Stimulated activated naive B cell treated with anti-CD40 and anti-IgM and Interleukin-4, amounts not matched to agents 10 μg/mL and 1 μg/mL and 100 μg/mL, for 72 hours (primary cell): ENCODE results near the gene FAM13A.

Experiments
- ATAC-seq, 2 donors: fragments of 150-1000 bp; cut with Tn5 transposase; replicated peaks; 2 replicates each; pipeline ENCODE4 v1.10.0; 2021; ENCODE audit warnings: moderate library complexity in 1 of 2
- DNase-seq: peaks from one replicate; pipeline ENCODE4 v3.0.0; 2021
- H3K27ac Mint-ChIP-seq: one replicate; pipeline ENCODE4 v1.8.0; 2022; ENCODE audit warnings: mild to moderate bottlenecking, mixed read lengths
- H3K27me3 Mint-ChIP-seq, 2 donors: one replicate each; pipeline ENCODE4 v1.8.0; 2022; ENCODE audit warnings: mixed read lengths in 2 of 2
- H3K36me3 Mint-ChIP-seq, 2 donors: one replicate each; pipeline ENCODE4 v1.8.0; 2022; ENCODE audit warnings: mixed read lengths in 2 of 2, mild to moderate bottlenecking in 1 of 2
- H3K4me1 Mint-ChIP-seq, 2 donors: one replicate each; pipeline ENCODE4 v1.8.0; 2022; ENCODE audit warnings: mixed read lengths in 2 of 2, mild to moderate bottlenecking in 1 of 2
- H3K4me3 Mint-ChIP-seq, 2 donors: one replicate each; pipeline ENCODE4 v1.8.0; 2022; ENCODE audit warnings: mild to moderate bottlenecking in 2 of 2, mixed read lengths in 2 of 2, moderate library complexity in 1 of 2
- H3K9me3 Mint-ChIP-seq, 2 donors: one replicate each; pipeline ENCODE4 v1.8.0; 2022; ENCODE audit warnings: mixed read lengths in 2 of 2, mild to moderate bottlenecking in 1 of 2

FAM13A gene

DNA sequence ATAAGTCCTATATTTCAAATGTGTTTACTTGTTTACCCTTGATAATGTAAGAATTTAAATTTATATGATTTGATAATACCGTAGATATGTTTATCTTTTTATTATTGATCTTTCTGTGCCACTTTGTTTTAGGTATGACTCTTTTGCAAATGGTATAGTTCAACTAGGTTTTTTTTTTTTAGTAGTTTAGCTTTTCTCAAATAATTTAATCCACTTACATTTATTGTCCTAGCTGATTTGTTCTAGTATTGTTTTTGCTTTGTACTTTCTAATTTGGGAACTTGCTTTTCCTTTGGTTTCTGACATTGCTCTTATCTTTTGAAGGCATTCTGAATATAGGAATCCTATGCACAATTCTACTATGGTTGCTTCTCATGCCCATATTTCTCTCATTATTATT is 260.4 kb downstream of the FAM13A start:
- Mint-ChIP-seq H3K27me3 (no peaks in the 10 kb centered on the region), H3K9me3 (peaks cover 0 to 3% of the 10 kb centered on the region in 2 donors), H3K27ac (no peak overlapping the region), H3K4me1 (peaks cover 0 to 4% of the 10 kb centered on the region in 2 donors), H3K36me3 (peaks cover 0 to 1% of the 10 kb centered on the region in 2 donors), H3K4me3 (no peak overlapping the region)
- DNase-seq (no peak), ATAC-seq (no peak)

DNA sequence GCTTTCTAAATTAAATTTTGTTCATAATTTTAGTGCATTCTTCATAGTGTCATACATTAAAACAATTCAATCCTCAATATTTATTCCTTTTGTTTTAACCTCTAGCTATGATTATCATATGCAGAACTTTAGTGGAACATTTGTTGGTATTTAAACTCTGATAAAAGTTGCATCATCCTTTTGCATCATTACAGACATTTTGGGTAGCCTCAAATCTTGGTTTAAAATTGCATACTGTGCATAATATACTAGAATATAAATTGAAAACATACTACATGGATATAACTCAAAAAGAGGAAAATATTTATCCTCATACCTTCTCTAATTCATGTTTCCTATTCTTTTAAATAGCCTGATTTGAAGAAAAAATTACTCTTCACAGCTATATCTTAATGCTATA is 262.0 kb downstream of the FAM13A start:
- H3K27me3 Mint-ChIP-seq, result no peaks in the 10 kb centered on the region
- peaks cover 0 to 3% of the 10 kb centered on the region in 2 donors for H3K9me3 Mint-ChIP-seq
- ATAC-seq (no peak), DNase-seq (no peak)
- H3K27ac Mint-ChIP-seq, result no peak overlapping the region
- no peak overlapping the region for H3K4me3 Mint-ChIP-seq
- peaks cover 0 to 1% of the 10 kb centered on the region in 2 donors for H3K36me3 Mint-ChIP-seq
- H3K4me1 Mint-ChIP-seq, result peaks cover 0 to 4% of the 10 kb centered on the region in 2 donors

DNA sequence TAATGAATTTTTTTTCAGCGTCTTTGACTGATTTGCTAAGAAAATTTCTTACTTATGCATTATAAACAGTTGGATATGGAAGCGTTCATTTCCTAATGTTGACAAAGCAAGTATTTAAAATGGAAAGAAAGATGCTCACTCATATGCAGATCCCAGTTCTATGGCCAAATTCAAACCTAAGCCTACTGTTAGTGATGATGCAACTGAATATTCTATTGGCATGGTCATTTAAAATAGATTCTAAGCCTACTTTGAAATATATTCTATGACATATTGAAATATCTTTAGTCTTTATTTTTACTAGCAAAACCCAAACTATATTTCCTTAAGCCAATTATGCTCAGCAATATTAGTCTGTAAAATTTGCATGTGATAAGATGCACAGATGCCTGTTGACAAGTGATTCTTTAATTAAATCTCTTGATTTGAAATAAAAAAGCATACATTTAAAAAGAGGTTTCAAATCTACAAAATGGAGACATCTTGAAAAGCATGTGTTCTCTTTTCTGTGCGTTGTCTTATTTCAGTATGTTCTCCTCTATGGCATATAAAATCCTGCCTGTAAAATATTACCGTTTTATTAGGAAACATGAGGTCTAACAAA is 262.8 kb downstream of the FAM13A start:
- Mint-ChIP-seq H3K27ac (no peak overlapping the region), H3K4me1 (peaks cover 0 to 4% of the 10 kb centered on the region in 2 donors), H3K9me3 (peaks cover 0 to 3% of the 10 kb centered on the region in 2 donors), H3K4me3 (no peak overlapping the region), H3K27me3 (no peaks in the 10 kb centered on the region), H3K36me3 (peaks cover 0 to 1% of the 10 kb centered on the region in 2 donors)
- no peak for DNase-seq
- no peak for ATAC-seq

DNA sequence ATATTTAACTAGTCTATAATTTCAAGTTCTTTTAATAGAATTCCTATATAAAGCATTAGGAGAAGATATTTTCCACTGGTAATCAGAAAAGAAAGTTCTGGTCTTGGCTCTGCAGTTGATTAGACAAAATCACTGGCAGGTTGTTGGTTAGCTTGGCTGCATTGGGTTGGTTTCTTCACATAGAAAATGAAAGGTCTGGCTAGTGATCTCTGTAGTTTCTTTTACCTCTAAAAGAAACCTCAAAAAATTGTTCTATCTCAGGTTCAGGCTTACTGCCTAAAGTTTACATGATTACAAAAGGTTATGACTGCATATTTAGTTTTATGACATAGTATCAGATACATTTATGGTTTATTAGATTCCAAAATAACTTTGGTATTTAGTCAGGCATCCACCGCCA is 263.5 kb downstream of the FAM13A start:
- Mint-ChIP-seq H3K9me3 (peaks cover 0 to 3% of the 10 kb centered on the region in 2 donors), H3K4me3 (no peak overlapping the region), H3K27ac (no peak overlapping the region), H3K4me1 (peaks cover 0 to 4% of the 10 kb centered on the region in 2 donors), H3K36me3 (peaks cover 0 to 1% of the 10 kb centered on the region in 2 donors), H3K27me3 (no peaks in the 10 kb centered on the region)
- ATAC-seq (no peak), DNase-seq (no peak)

DNA sequence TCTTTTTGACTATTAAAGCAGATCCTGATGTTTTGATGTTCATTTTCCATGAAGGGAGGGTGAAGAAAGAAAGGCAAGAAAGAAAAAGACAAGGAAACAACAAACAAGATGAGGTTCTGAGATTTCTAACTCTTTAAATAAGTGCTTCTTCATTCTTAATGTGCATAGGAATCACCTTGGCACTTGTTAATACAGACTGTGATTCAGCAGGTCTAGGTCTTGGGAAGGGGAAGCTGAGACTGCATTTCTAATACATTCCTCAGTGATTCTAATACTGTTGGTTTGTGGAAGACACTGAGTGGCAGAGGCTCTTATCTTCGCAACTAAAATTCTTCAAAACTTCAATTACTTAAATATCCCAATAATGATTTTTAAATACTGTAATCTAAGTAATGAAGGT is 264.2 kb downstream of the FAM13A start:
- H3K27me3 Mint-ChIP-seq, result no peaks in the 10 kb centered on the region

DNA sequence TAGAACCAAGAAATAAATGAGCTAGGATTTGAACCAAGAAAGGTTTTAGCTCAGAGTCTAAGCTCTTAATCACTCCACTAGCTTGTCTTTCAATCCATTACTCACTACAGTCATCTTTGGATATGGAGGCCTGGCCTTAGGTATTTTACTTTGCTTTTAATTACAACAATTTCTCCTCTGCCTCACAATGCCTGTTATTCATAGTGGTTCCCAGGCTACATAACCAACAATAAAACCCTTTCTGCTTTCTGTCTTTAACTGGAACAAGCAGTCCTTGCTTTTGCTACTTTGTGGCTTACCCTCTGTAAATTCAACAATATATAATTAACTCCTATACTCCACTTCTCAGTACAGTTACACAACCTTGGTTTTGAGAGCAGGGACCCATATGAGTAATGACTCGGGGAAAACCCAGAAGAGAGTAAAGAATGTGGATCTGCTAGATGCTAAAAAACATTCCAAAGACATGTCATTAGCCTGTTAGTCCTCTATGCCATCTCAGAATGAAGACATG is 264.7 kb downstream of the FAM13A start:
- no peaks in the 10 kb centered on the region for H3K27me3 Mint-ChIP-seq
- H3K36me3 Mint-ChIP-seq, result peaks cover 0 to 1% of the 10 kb centered on the region in 2 donors
- DNase-seq (no peak), ATAC-seq (peak; percentile 45 to 76)
- H3K27ac Mint-ChIP-seq, result no peak overlapping the region
- H3K4me1 Mint-ChIP-seq, result peaks cover 0 to 4% of the 10 kb centered on the region in 2 donors
- H3K9me3 Mint-ChIP-seq, result peaks cover 0 to 3% of the 10 kb centered on the region in 2 donors
- no peak overlapping the region for H3K4me3 Mint-ChIP-seq

More for the DNA sequence above, 264.2 kb downstream of the FAM13A start:
- no peak for ATAC-seq
- Mint-ChIP-seq H3K4me3 (no peak overlapping the region), H3K36me3 (peaks cover 0 to 1% of the 10 kb centered on the region in 2 donors), H3K27ac (no peak overlapping the region), H3K9me3 (peaks cover 0 to 3% of the 10 kb centered on the region in 2 donors), H3K4me1 (peaks cover 0 to 4% of the 10 kb centered on the region in 2 donors)
- no peak for DNase-seq

DNA sequence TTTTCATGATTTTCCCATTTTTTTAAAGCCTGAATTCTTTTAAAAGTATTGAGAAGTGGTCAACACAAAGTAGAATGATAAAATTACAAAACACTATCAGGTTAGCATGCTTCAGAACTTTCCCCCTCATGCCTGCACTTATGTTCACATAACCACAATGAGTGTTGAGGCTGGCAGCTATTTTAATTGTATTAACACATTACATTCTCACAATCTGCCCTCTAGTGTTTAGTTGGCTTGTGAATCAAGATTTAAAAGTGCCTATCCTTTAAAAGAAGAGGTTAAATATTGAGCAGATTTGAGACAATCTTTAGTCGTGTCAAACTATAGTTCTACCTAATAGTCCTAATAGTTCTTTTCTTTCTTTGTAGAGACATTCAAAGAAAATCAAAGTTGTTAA is 265.7 kb downstream of the FAM13A start:
- Mint-ChIP-seq H3K9me3 (no peaks in the 10 kb centered on the region), H3K4me1 (peaks cover 0 to 4% of the 10 kb centered on the region in 2 donors), H3K27me3 (no peaks in the 10 kb centered on the region), H3K27ac (no peak overlapping the region), H3K4me3 (no peak overlapping the region), H3K36me3 (no peaks in the 10 kb centered on the region)
- no peak for ATAC-seq
- DNase-seq, result no peak

DNA sequence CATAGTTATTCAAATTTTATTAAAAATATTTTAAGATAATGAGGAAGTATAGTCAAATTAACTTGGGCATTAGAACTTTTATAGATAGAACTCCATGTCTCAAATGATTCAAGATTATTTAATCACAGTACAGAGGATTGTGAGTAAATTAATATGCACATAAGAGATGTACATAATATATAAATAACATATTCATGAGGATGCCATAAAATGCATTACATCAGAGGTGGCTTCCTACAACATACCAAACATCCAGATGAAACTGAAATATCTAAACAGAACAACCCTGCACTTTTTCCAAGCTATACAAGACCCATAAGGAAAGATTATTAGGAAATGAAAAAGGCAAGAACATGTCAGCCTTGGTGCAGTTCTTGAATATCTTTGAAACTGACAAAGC is 268.1 kb downstream of the FAM13A start:
- peaks cover 0 to 4% of the 10 kb centered on the region in 2 donors for H3K4me1 Mint-ChIP-seq
- no peaks in the 10 kb centered on the region for H3K9me3 Mint-ChIP-seq
- H3K27me3 Mint-ChIP-seq, result no peaks in the 10 kb centered on the region
- ATAC-seq (no peak), DNase-seq (no peak)
- no peak overlapping the region for H3K4me3 Mint-ChIP-seq
- H3K36me3 Mint-ChIP-seq, result no peaks in the 10 kb centered on the region
- no peak overlapping the region for H3K27ac Mint-ChIP-seq

DNA sequence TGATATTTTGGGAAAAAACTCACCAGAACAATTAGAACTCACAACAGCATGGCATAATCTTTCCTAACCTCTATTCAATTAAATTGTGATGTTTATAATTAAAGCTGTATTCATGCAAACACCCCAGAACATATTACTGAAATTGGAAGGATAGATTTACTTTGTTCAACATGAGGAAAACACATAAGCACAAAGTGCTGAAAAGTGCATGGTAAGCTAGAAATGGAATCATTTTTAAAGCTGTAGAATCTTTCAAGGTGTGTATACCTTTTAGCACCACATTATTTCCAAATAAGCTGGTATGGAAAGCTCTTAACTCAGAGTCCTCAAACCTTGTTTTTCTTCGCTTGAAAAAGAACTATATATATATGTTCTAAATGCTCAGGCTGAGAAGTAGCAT is 268.6 kb downstream of the FAM13A start:
- Mint-ChIP-seq H3K27ac (no peak overlapping the region), H3K4me1 (peaks cover 0 to 4% of the 10 kb centered on the region in 2 donors), H3K9me3 (no peaks in the 10 kb centered on the region), H3K4me3 (no peak overlapping the region), H3K27me3 (no peaks in the 10 kb centered on the region), H3K36me3 (no peaks in the 10 kb centered on the region)
- ATAC-seq (no peak), DNase-seq (no peak)

DNA sequence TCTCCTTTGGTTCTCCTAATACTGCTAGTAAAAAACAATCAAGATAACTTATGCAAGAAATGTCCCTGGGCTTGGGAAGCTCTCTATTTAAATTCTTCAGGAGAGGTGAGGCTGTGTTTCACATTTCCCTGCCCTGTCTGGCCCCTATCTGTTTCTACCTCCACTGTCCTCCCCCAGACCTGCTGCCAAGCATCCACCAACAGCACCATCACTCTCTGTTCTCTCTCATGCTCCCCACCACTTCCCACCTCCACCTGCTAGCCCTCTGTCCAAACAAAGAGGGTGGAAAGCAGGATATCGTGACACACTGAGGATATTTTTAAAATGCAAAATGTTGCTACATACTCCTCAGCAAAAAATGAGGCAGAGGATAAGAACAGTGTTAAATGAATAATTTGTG is 271.0 kb downstream of the FAM13A start:
- Mint-ChIP-seq H3K4me1 (no peaks in the 10 kb centered on the region), H3K27ac (no peak overlapping the region), H3K9me3 (no peaks in the 10 kb centered on the region), H3K27me3 (no peaks in the 10 kb centered on the region), H3K36me3 (no peaks in the 10 kb centered on the region), H3K4me3 (no peak overlapping the region)
- ATAC-seq, result no peak
- DNase-seq, result no peak

DNA sequence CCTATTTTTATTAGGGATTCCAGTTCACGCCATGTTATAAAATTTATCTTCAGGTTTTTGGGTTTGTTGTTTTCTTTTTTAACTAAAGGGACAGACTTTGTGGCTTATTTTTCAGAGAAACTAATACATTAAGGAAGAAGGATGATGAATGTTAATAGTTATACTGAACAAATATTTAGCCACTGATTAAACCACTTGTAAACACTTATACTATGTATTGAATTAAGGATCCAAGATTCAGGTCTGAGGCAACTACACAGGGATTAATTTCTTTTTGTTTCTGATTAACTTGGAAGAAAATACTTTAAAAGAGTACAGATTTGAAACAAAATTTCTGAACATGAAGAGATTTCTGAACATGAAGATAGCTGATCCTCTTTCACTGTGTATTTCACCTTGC is 276.6 kb downstream of the FAM13A start:
- no peaks in the 10 kb centered on the region for H3K4me1 Mint-ChIP-seq
- no peak for DNase-seq
- H3K27me3 Mint-ChIP-seq, result no peaks in the 10 kb centered on the region
- no peaks in the 10 kb centered on the region for H3K36me3 Mint-ChIP-seq
- no peak overlapping the region for H3K27ac Mint-ChIP-seq
- no peaks in the 10 kb centered on the region for H3K9me3 Mint-ChIP-seq
- ATAC-seq, result no peak
- no peak overlapping the region for H3K4me3 Mint-ChIP-seq

DNA sequence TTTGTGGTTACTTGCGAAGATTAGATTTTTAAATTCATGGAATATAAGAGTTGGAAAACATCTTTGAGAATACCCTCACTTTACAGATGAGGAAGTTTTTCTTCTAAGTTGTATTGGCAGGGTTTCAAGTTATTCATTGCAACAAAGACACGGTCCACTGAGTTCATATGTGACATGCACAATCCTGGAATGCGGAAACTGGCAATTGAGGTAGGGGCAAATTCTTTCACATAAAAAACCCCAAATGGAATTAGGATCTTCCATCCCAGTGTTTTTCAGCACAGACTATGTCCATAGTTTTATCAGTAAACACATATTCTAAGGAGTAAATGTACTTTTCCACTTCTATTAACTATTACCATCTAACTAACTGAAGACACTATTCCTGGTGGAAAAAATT is 277.6 kb downstream of the FAM13A start:
- no peak overlapping the region for H3K4me3 Mint-ChIP-seq
- H3K9me3 Mint-ChIP-seq, result no peaks in the 10 kb centered on the region
- H3K27ac Mint-ChIP-seq, result no peak overlapping the region
- no peaks in the 10 kb centered on the region for H3K36me3 Mint-ChIP-seq
- ATAC-seq (no peak), DNase-seq (no peak)
- H3K4me1 Mint-ChIP-seq, result no peaks in the 10 kb centered on the region
- H3K27me3 Mint-ChIP-seq, result no peaks in the 10 kb centered on the region

DNA sequence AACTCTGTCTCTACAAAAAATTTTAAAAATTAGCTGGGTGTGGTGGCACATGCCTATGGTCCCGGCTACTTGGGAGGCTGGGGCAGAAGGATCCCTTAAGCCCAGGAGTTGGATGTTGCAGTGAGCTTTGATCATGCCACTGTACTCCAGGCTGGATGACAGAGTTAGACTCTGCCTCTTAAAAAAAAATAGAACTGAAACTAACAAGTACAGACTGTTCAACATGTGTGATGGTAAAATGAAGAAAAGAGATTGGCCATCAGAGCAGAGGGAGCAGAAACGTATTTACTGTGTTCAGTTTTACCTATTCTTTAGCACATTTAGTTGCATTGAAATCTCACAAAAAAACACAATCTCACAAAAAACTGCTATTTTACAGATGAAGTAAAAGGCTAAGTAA is 281.5 kb downstream of the FAM13A start:
- H3K36me3 Mint-ChIP-seq, result no peaks in the 10 kb centered on the region

DNA sequence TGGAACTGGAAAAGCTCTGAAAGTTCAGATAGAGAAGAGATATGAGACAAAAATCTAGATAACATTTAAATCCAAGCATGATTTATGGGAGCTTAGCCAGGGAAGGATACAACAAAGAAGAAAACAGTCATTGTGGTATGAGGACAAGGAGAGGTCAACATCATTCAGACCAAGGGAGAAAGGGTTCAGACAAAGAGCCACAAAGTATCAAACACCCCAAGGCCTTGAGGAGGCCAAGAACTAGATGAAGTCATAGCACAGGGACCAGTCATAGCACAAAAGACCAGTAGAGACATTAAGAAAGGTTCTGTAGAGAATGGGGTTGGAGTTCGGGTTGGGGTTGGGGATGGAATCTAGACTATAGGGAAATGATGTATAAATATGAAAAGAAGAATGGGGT is 282.0 kb downstream of the FAM13A start:
- Mint-ChIP-seq H3K4me3 (no peak overlapping the region), H3K4me1 (no peaks in the 10 kb centered on the region), H3K27ac (no peak overlapping the region), H3K36me3 (no peaks in the 10 kb centered on the region), H3K9me3 (no peaks in the 10 kb centered on the region), H3K27me3 (no peaks in the 10 kb centered on the region)
- DNase-seq (no peak), ATAC-seq (no peak)

More for the DNA sequence above, 281.5 kb downstream of the FAM13A start:
- Mint-ChIP-seq H3K4me3 (no peak overlapping the region), H3K4me1 (no peaks in the 10 kb centered on the region), H3K27me3 (no peaks in the 10 kb centered on the region), H3K9me3 (no peaks in the 10 kb centered on the region), H3K27ac (no peak overlapping the region)
- ATAC-seq, result no peak
- no peak for DNase-seq

DNA sequence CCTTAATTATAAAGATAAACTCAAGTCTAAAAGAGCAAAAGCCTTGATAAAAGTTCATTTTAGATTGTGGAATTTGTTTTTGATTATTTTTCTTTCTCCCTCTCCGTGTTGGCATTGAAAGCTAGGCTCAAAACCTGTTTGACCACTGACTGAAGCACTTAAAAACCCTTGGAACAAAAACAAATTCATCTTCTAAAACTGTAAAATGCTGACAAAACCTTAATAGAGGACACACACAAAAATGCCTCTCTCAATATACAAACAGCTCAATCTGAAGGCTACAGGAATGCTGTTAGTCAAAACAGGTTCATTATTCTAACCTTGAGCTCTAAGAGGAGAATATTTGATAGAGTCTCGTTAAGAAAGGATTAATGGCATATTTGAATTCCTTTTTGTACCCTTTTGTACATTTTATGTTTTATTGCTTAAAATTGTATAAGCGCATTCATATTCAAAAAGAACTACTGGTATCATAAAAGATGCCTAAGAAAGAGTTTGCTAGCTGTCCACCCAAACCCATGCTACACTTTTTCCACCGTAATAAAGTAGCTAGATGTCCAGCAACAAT is 285.0 kb downstream of the FAM13A start:
- no peak overlapping the region for H3K4me3 Mint-ChIP-seq
- H3K27me3 Mint-ChIP-seq, result no peaks in the 10 kb centered on the region
- no peak for ATAC-seq
- no peaks in the 10 kb centered on the region for H3K4me1 Mint-ChIP-seq
- DNase-seq, result no peak
- no peaks in the 10 kb centered on the region for H3K9me3 Mint-ChIP-seq
- no peaks in the 10 kb centered on the region for H3K36me3 Mint-ChIP-seq
- H3K27ac Mint-ChIP-seq, result no peak overlapping the region
